HFFc6 (cell line): ENCODE results near the gene OSBPL10. TPM values are rescaled to one million over a fixed set of nuclear protein-coding genes. Genes with fewer than 3 reads are reported as not detected.
"Not testable (repeated sequence)": the region's sequence is repeated elsewhere in the genome, so short reads cannot be mapped to it uniquely, and the experiment has no call there.

Source experiments
- DNase-seq: peaks from one replicate; pipeline ENCODE4 v3.0.0-alpha.2; 2018
- H3K27ac Mint-ChIP-seq: 2 replicates; pipeline ENCODE4 v1.8.0; 2020; ENCODE audit warnings: mild to moderate bottlenecking, mixed read lengths
- H3K27me3 Mint-ChIP-seq: 2 replicates; pipeline ENCODE4 v1.8.0; 2021; ENCODE audit warnings: mild to moderate bottlenecking, moderate library complexity, mixed read lengths; ENCODE audit not compliant: insufficient read depth
- H3K36me3 Mint-ChIP-seq: 2 replicates; pipeline ENCODE4 v1.8.0; 2021; ENCODE audit warnings: low read depth, mixed read lengths
- H3K4me1 Mint-ChIP-seq: 2 replicates; pipeline ENCODE4 v1.8.0; 2020; ENCODE audit warnings: low read depth, mixed read lengths
- H3K4me3 Mint-ChIP-seq: 2 replicates; pipeline ENCODE4 v1.8.0; 2020; ENCODE audit warnings: mild to moderate bottlenecking, moderate library complexity, mixed read lengths
- H3K9me3 Mint-ChIP-seq: 2 replicates; pipeline ENCODE4 v1.8.0; 2020; ENCODE audit warnings: mild to moderate bottlenecking, mixed read lengths
- total RNA-seq, 6 experiments: library from RNA; stranded (reverse); fragmentation: NEBNext Ultra II Directional; extraction: Animal tissue kit (Norgen Biotek cat#: 25700); gene quantifications; 2 replicates in 1 of 6; 3 replicates in 5 of 6; pipeline ENCODE4 v1.2.3, GENCODE V29; 2021
- TF ChIP-seq, protein P1 (sequence below): fragments of 200-600 bp; sonication (generic); IDR thresholded peaks from 2 replicates; pipeline ENCODE4 v1.5.0; 2021; ENCODE audit warnings: antibody characterized with exemption, mild to moderate bottlenecking

OSBPL10 gene
- total RNA-seq, 6 experiments from 2014 or later = 7.3 to 8.9 (median 8.6) TPM

DNA sequence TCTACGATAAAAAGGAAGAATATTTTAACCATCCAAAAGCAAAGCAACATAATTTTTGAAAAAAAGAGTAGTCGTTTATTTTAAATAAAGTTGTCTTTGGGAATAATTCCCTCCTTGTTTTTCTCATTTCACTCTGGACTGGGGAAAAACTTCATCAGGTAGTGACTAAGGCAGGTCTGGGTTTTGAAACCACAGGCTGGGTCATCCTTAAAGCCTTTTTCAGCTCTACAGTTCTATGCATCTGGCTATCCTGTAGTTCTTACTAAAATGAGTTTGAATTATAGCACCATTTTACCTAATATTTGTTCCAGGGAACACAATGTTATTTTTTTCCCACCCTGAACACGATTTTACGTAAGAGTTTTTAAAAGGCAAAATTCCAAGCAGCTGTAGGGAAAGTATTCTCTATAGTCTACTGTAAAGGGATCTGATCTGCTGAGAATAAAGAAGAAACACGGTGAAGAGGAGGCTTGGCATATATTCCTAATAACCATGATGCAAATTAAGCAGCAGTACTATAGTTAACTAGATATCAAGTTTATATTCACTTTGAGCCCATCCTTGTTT, 107.7 kb downstream of the OSBPL10 start:
- Mint-ChIP-seq H3K4me1 (peaks cover 8% of the 10 kb centered on the region), H3K27me3 (no peaks in the 10 kb centered on the region), H3K9me3 (no peaks in the 10 kb centered on the region), H3K4me3 (no peak overlapping the region), H3K36me3 (peaks cover 5% of the 10 kb centered on the region; the same call in 1 of the 2 replicates), H3K27ac (no peak overlapping the region)
- TF ChIP-seq, protein P1, sequence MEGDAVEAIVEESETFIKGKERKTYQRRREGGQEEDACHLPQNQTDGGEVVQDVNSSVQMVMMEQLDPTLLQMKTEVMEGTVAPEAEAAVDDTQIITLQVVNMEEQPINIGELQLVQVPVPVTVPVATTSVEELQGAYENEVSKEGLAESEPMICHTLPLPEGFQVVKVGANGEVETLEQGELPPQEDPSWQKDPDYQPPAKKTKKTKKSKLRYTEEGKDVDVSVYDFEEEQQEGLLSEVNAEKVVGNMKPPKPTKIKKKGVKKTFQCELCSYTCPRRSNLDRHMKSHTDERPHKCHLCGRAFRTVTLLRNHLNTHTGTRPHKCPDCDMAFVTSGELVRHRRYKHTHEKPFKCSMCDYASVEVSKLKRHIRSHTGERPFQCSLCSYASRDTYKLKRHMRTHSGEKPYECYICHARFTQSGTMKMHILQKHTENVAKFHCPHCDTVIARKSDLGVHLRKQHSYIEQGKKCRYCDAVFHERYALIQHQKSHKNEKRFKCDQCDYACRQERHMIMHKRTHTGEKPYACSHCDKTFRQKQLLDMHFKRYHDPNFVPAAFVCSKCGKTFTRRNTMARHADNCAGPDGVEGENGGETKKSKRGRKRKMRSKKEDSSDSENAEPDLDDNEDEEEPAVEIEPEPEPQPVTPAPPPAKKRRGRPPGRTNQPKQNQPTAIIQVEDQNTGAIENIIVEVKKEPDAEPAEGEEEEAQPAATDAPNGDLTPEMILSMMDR = no peak
- DNase-seq = no peak

- Mint-ChIP-seq H3K27ac (no peak overlapping the region), H3K4me3 (no peak overlapping the region), H3K27me3 (no peaks in the 10 kb centered on the region; the same call in 1 of the 2 replicates), H3K36me3 (peaks cover 5% of the 10 kb centered on the region; the same call in 1 of the 2 replicates), H3K9me3 (no peaks in the 10 kb centered on the region), H3K4me1 (peaks cover 8% of the 10 kb centered on the region)
- DNase-seq = no peak
- TF ChIP-seq, protein P1 = no peak
Measured at GRCh38 chr3:31871939-31872507, 109.0 kb downstream of the OSBPL10 start.

DNA sequence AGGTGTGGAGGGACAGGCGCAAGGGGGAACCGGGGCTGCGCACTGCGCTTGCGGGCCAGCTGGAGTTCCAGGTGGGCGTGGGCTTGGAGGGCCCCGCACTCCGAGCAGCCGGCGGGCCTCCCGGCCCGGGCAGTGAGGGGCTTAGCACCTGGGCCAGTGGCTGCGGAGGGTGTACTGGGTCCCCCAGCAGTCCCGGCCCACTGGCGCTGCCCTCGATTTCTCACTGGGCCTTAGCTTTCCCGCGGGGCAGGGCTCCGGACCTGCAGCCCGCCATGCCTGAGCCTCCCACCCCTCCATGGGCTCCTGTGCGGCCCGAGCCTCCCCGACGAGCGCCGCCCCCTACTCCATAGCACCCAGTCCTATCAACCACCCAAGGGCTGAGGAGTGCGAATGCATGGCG, 111.0 kb downstream of the OSBPL10 start:
- not testable (repeated sequence) for H3K36me3 Mint-ChIP-seq, H3K9me3 Mint-ChIP-seq, H3K4me1 Mint-ChIP-seq, H3K4me3 Mint-ChIP-seq, H3K27ac Mint-ChIP-seq, H3K27me3 Mint-ChIP-seq, DNase-seq

- Mint-ChIP-seq H3K36me3 (peaks cover 5% of the 10 kb centered on the region; the same call in 1 of the 2 replicates), H3K27me3 (no peaks in the 10 kb centered on the region; the same call in 1 of the 2 replicates), H3K4me1 (peaks cover under 1% of the 10 kb centered on the region; the same call in 1 of the 2 replicates), H3K4me3 (no peak overlapping the region), H3K27ac (no peak overlapping the region), H3K9me3 (no peaks in the 10 kb centered on the region)
- no peak for DNase-seq
- TF ChIP-seq, protein P1 = no peak
Measured at GRCh38 chr3:31868236-31868635, 112.8 kb downstream of the OSBPL10 start.

GRCh38 chr3:31862666-31863279, 118.3 kb downstream of the OSBPL10 start:
- Mint-ChIP-seq H3K27ac (no peak overlapping the region), H3K36me3 (no peaks in the 10 kb centered on the region), H3K9me3 (no peaks in the 10 kb centered on the region), H3K4me3 (no peak overlapping the region), H3K4me1 (peaks cover 10% of the 10 kb centered on the region; the same call in 1 of the 2 replicates), H3K27me3 (no peaks in the 10 kb centered on the region; the same call in 1 of the 2 replicates)
- TF ChIP-seq, protein P1 = no peak
- DNase-seq = no peak

DNA sequence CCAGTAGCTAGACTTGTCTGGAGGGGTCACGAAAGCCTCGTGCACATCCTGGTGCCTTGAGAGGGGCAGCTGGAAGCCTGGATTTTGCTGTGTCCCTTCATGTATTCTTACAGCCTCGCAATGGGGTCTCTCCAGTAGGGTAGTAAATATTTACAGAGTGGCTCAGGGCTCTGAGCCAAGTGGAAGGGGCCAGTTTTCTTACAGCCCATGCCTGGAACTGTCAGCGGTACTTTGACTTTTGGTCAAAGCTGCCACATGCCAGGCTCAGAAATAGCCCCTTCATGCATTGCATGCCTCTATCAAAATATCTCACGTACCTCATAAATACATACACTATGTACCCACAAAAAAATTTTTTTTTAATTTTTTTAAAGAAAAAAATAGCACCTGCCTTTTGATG, 119.2 kb downstream of the OSBPL10 start:
- Mint-ChIP-seq H3K4me3 (no peak overlapping the region), H3K4me1 (peaks cover 10% of the 10 kb centered on the region; the same call in 1 of the 2 replicates), H3K27me3 (no peaks in the 10 kb centered on the region; the same call in 1 of the 2 replicates), H3K9me3 (no peaks in the 10 kb centered on the region), H3K36me3 (no peaks in the 10 kb centered on the region), H3K27ac (no peak overlapping the region)
- no peak for DNase-seq
- TF ChIP-seq, protein P1 = no peak

- not testable (repeated sequence) for H3K27ac Mint-ChIP-seq, DNase-seq, H3K9me3 Mint-ChIP-seq, H3K27me3 Mint-ChIP-seq, H3K36me3 Mint-ChIP-seq, H3K4me3 Mint-ChIP-seq
- H3K4me1 Mint-ChIP-seq = peaks cover 10% of the 10 kb centered on the region; the same call in 1 of the 2 replicates
Measured at GRCh38 chr3:31860642-31861041, 120.4 kb downstream of the OSBPL10 start.
